Astrocyte (in vitro differentiated cells and primary cell): ENCODE results near the gene PIGU. TPM values are rescaled to one million over a fixed set of nuclear protein-coding genes. Genes with fewer than 3 reads are reported as not detected.

Source experiments
- DNase-seq: peaks from one replicate; pipeline ENCODE4 v3.0.0-alpha.2; 2010; ENCODE audit warnings: low read depth
- FAIRE-seq: peaks from 2 replicates; lab custom pipeline; 2011; peaks lifted over from hg19 to GRCh38; lab: Jason Lieb, UNC
- H2AFZ ChIP-seq: 2 replicates; pipeline ENCODE4 v1.6.0; 2012; ENCODE audit warnings: low read depth, low read length, inconsistent platforms
- H3K27ac ChIP-seq: 2 replicates; pipeline ENCODE4 v1.5.1; 2011; ENCODE audit warnings: low read depth, low read length, inconsistent platforms
- H3K27me3 ChIP-seq: 2 replicates; pipeline ENCODE4 v1.6.0; 2011; ENCODE audit warnings: low read length, inconsistent platforms; ENCODE audit not compliant: insufficient read depth
- H3K36me3 ChIP-seq: 2 replicates; pipeline ENCODE4 v1.5.1; 2011; ENCODE audit warnings: low read length, inconsistent platforms; ENCODE audit not compliant: insufficient read depth
- H3K4me1 ChIP-seq: 2 replicates; pipeline ENCODE4 v1.5.1; 2011; ENCODE audit warnings: low read length, inconsistent platforms; ENCODE audit not compliant: insufficient read depth
- H3K4me2 ChIP-seq: 2 replicates; pipeline ENCODE4 v1.6.0; 2012; ENCODE audit warnings: low read length, inconsistent platforms
- H3K4me3 ChIP-seq: 2 replicates; pipeline ENCODE4 v1.5.1; 2011; ENCODE audit warnings: low read depth, mild to moderate bottlenecking, low read length, inconsistent platforms; ENCODE audit not compliant: insufficient read depth
- H3K79me2 ChIP-seq: 2 replicates; pipeline ENCODE4 v1.6.0; 2012; ENCODE audit warnings: mild to moderate bottlenecking, low read length, inconsistent platforms; ENCODE audit not compliant: insufficient read depth
- H3K9ac ChIP-seq: 2 replicates; pipeline ENCODE4 v1.6.0; 2012; ENCODE audit warnings: mild to moderate bottlenecking, low read length, inconsistent platforms
- H3K9me3 ChIP-seq: 2 replicates; pipeline ENCODE4 v1.5.1; 2012; ENCODE audit warnings: low read depth, mild to moderate bottlenecking, low read length, inconsistent platforms; ENCODE audit not compliant: insufficient read depth
- H4K20me1 ChIP-seq: 2 replicates; pipeline ENCODE4 v1.6.0; 2012; ENCODE audit warnings: low read length, inconsistent platforms; ENCODE audit not compliant: insufficient read depth
- H3K27ac Mint-ChIP-seq: one replicate; pipeline ENCODE4 v1.8.0; 2021; ENCODE audit warnings: mild to moderate bottlenecking, mixed read lengths; ENCODE audit not compliant: unreplicated experiment
- H3K27me3 Mint-ChIP-seq: one replicate; pipeline ENCODE4 v1.8.0; 2021; ENCODE audit warnings: low read depth, mixed read lengths; ENCODE audit not compliant: unreplicated experiment
- H3K36me3 Mint-ChIP-seq: one replicate; pipeline ENCODE4 v1.8.0; 2021; ENCODE audit warnings: low read depth, mixed read lengths; ENCODE audit not compliant: unreplicated experiment
- H3K4me1 Mint-ChIP-seq: one replicate; pipeline ENCODE4 v1.8.0; 2021; ENCODE audit warnings: low read depth, mixed read lengths; ENCODE audit not compliant: unreplicated experiment
- H3K4me3 Mint-ChIP-seq: one replicate; pipeline ENCODE4 v1.8.0; 2021; ENCODE audit warnings: mild to moderate bottlenecking, moderate library complexity, mixed read lengths; ENCODE audit not compliant: unreplicated experiment
- H3K9me3 Mint-ChIP-seq: one replicate; pipeline ENCODE4 v1.8.0; 2021; ENCODE audit warnings: mild to moderate bottlenecking, mixed read lengths; ENCODE audit not compliant: unreplicated experiment
- CTCF ChIP-seq: IDR thresholded peaks from 2 replicates; pipeline ENCODE4 v1.5.1; 2011; ENCODE audit warnings: low read depth, mild to moderate bottlenecking, inconsistent platforms, low read length, moderate library complexity; ENCODE audit not compliant: insufficient read depth
- EZH2 ChIP-seq: IDR thresholded peaks from 2 replicates; pipeline ENCODE4 v1.6.1; 2012; ENCODE audit warnings: mild to moderate bottlenecking, low read length, inconsistent platforms; ENCODE audit not compliant: insufficient read depth
- total RNA-seq: library from RNA; stranded (reverse); gene quantifications from 2 replicates; pipeline ENCODE4 v1.2.1, GENCODE V29; 2021

PIGU gene
- total RNA-seq, 1 donor from 2014 or later = 16.7 TPM

- Histone ChIP-seq H3K27me3 (no peaks in the 10 kb centered on the region), H3K4me3 (no peak overlapping the region), H3K27ac (no peak overlapping the region), H3K36me3 (peaks cover 32% of the 10 kb centered on the region), H2AFZ (no peak overlapping the region), H3K9ac (no peak overlapping the region), H3K9me3 (no peaks in the 10 kb centered on the region), H3K4me2 (no peak overlapping the region), H3K79me2 (no peaks in the 10 kb centered on the region), H4K20me1 (peaks cover 19% of the 10 kb centered on the region), H3K4me1 (no peaks in the 10 kb centered on the region)
- peaks cover 24% of the 10 kb centered on the region for H3K36me3 Mint-ChIP-seq
- H3K4me3 Mint-ChIP-seq = no peak overlapping the region
- H3K27ac Mint-ChIP-seq = no peak overlapping the region
- no peaks in the 10 kb centered on the region for H3K9me3 Mint-ChIP-seq
- no peak for DNase-seq
- FAIRE-seq = no peak
- H3K27me3 Mint-ChIP-seq = no peaks in the 10 kb centered on the region
- TF ChIP-seq CTCF (no peak), EZH2 (no peak)
- no peaks in the 10 kb centered on the region for H3K4me1 Mint-ChIP-seq
Measured at GRCh38 chr20:34542439-34542838, 134.5 kb downstream of the PIGU start.

GRCh38 chr20:34541917-34542316, 135.0 kb downstream of the PIGU start:
- H3K4me3 ChIP-seq = no peak overlapping the region
- no peaks in the 10 kb centered on the region for H3K4me1 ChIP-seq
- no peak for DNase-seq
- peaks cover 38% of the 10 kb centered on the region for H3K36me3 ChIP-seq
- Mint-ChIP-seq H3K9me3 (no peaks in the 10 kb centered on the region), H3K27me3 (no peaks in the 10 kb centered on the region), H3K36me3 (peaks cover 24% of the 10 kb centered on the region), H3K4me1 (no peaks in the 10 kb centered on the region), H3K4me3 (no peak overlapping the region), H3K27ac (no peak overlapping the region)
- no peak overlapping the region for H3K9ac ChIP-seq
- no peak overlapping the region for H3K4me2 ChIP-seq
- H3K9me3 ChIP-seq = no peaks in the 10 kb centered on the region
- no peaks in the 10 kb centered on the region for H3K27me3 ChIP-seq
- FAIRE-seq = no peak
- H3K27ac ChIP-seq = no peak overlapping the region
- peaks cover 24% of the 10 kb centered on the region for H4K20me1 ChIP-seq
- H2AFZ ChIP-seq = no peak overlapping the region
- H3K79me2 ChIP-seq = no peaks in the 10 kb centered on the region
- TF ChIP-seq CTCF = no peak
- no peak for TF ChIP-seq EZH2

GRCh38 chr20:34541264-34541901, 135.5 kb downstream of the PIGU start:
- Mint-ChIP-seq H3K4me1 (no peaks in the 10 kb centered on the region), H3K27ac (no peak overlapping the region), H3K4me3 (no peak overlapping the region), H3K9me3 (no peaks in the 10 kb centered on the region), H3K27me3 (no peaks in the 10 kb centered on the region), H3K36me3 (peaks cover 22% of the 10 kb centered on the region)
- no peak overlapping the region for H2AFZ ChIP-seq
- H3K27me3 ChIP-seq = no peaks in the 10 kb centered on the region
- H3K9ac ChIP-seq = no peak overlapping the region
- FAIRE-seq = no peak
- no peak overlapping the region for H3K27ac ChIP-seq
- H3K9me3 ChIP-seq = no peaks in the 10 kb centered on the region
- no peak overlapping the region for H3K4me3 ChIP-seq
- H3K79me2 ChIP-seq = no peaks in the 10 kb centered on the region
- H3K36me3 ChIP-seq = peaks cover 41% of the 10 kb centered on the region
- no peak for DNase-seq
- TF ChIP-seq CTCF = no peak
- TF ChIP-seq EZH2 = no peak
- H4K20me1 ChIP-seq = peaks cover 27% of the 10 kb centered on the region
- no peaks in the 10 kb centered on the region for H3K4me1 ChIP-seq
- no peak overlapping the region for H3K4me2 ChIP-seq
